Transverse colon (tissue), 4 donors: ENCODE results near the gene AMMECR1. TPM values are rescaled to one million over a fixed set of nuclear protein-coding genes. Genes with fewer than 3 reads are reported as not detected.
"Not testable (repeated sequence)": the region's sequence is repeated elsewhere in the genome, so short reads cannot be mapped to it uniquely, and the experiment has no call there.

Experiments used
- DNase-seq: peaks from one replicate; pipeline ENCODE4 v3.0.0-alpha.2; 2019
- H3K27ac ChIP-seq, 4 donors: fragments of 200-600 bp; sonication (generic); 2 replicates each; pipeline ENCODE4 v1.5.1; 2016 to 2018; ENCODE audit warnings: inconsistent platforms in 4 of 4
- H3K27me3 ChIP-seq: fragments of 200-600 bp; sonication (generic); 2 replicates; pipeline ENCODE4 v1.5.1; 2017; ENCODE audit warnings: inconsistent platforms
- H3K36me3 ChIP-seq, 4 donors: fragments of 200-600 bp; sonication (generic); 2 replicates each; pipeline ENCODE4 v1.5.1; 2017 to 2019; ENCODE audit warnings: inconsistent platforms in 4 of 4
- H3K4me1 ChIP-seq, 4 donors: fragments of 200-600 bp; sonication (generic); 2 replicates each; pipeline ENCODE4 v1.5.1; 2017 to 2020; ENCODE audit warnings: inconsistent platforms in 4 of 4
- H3K4me3 ChIP-seq, 4 donors: fragments of 200-600 bp; sonication (generic); 1 replicate in 1 of 4; 2 replicates in 3 of 4; pipeline versions ENCODE4 v1.5.1 to v1.6.1; 2017 to 2019; ENCODE audit warnings: inconsistent platforms in 4 of 4
- H3K9me3 ChIP-seq, 2 donors: fragments of 200-600 bp; sonication (generic); 2 replicates each; pipeline ENCODE4 v1.5.1; 2017 to 2019; ENCODE audit warnings: inconsistent platforms in 2 of 2
- EP300 ChIP-seq: sonication (generic); formaldehyde crosslinking; IDR thresholded peaks from one replicate; pipeline ENCODE4 v1.6.1; 2017; ENCODE audit warnings: antibody characterized with exemption, low read depth
- POLR2A ChIP-seq: fragments of 450-650 bp; IDR thresholded peaks from one replicate; pipeline ENCODE4 v1.6.1; 2016; ENCODE audit warnings: antibody characterized with exemption, mild to moderate bottlenecking, moderate library complexity
- POLR2AphosphoS5 ChIP-seq, 3 donors: sonication (generic); formaldehyde crosslinking; IDR thresholded peaks; one replicate each; pipeline ENCODE4 v1.6.1; 2016; ENCODE audit warnings: antibody characterized with exemption in 3 of 3
- WGBS, 2 donors: methylation state at CpG; one replicate each; pipeline ENCODE4 v1.1.5; 2018; ENCODE audit warnings: low coverage in 1 of 2; 5-methylcytosine and 5-hydroxymethylcytosine counted together
- in situ Hi-C, 4 donors: fragments of 200-750 bp; cut with MboI; loops; one replicate each; pipeline versions ENCODE4 v1.15.0 to v1.15.1; 2017; ENCODE audit warnings: low sequenced_read_pairs in 3 of 4, low pct_ligation_motif_present in 1 of 4, low pct_unique_long_range_greater_than_20kb in 1 of 4
- intact Hi-C: fragments of 100-400 bp; cut with DNase I; formaldehyde crosslinking; loops from one replicate; pipeline ENCODE4 v1.15.1; 2023; ENCODE audit warnings: low total_unique reads
- total RNA-seq, 4 donors: library from RNA; depleted of rRNA; stranded (reverse); fragments of >200 nt; gene quantifications; one replicate each; pipeline ENCODE4 v1.1.0, GENCODE V29; 2016
- TF ChIP-seq, protein P1 (sequence below), 5 experiments: fragments of 200-600 bp in 3 of 5; fragments of 450-650 bp in 2 of 5; sonication (generic) in 3 of 5; IDR thresholded peaks; 1 replicate in 2 of 5; 2 replicates in 3 of 5; pipeline ENCODE4 v1.5.1; 2016 to 2017; ENCODE audit warnings: antibody characterized with exemption in 5 of 5, inconsistent platforms in 3 of 5, mild to moderate bottlenecking in 2 of 5, moderate library complexity in 1 of 5

Gene AMMECR1
- total RNA-seq, 4 donors from 2014 or later = 2.6 to 15.3 (median 8.6) TPM

DNA sequence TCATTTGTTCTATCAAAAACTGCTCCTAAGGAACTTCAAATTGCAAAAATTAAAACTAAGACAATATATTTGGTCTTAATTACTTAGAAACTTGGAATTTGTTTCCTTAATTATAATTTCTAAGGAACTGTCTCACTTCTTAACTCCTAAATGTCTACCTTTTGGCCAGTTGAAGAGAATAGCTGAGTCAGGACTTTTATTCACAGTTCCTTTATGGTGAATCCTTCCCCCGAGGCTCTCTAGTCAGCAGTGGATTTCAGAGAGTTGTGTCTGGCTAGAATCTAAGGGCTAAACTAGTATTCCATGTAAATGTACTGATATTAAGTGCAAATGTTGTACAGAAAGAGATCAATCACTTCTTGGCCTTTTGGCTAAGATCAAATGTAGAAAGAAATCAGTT, 69.3 kb downstream of the AMMECR1 start:
- in situ Hi-C loops (no loop called here), intact Hi-C loops (no loop called here)
- TF ChIP-seq EP300 = no peak
- TF ChIP-seq, protein P1, sequence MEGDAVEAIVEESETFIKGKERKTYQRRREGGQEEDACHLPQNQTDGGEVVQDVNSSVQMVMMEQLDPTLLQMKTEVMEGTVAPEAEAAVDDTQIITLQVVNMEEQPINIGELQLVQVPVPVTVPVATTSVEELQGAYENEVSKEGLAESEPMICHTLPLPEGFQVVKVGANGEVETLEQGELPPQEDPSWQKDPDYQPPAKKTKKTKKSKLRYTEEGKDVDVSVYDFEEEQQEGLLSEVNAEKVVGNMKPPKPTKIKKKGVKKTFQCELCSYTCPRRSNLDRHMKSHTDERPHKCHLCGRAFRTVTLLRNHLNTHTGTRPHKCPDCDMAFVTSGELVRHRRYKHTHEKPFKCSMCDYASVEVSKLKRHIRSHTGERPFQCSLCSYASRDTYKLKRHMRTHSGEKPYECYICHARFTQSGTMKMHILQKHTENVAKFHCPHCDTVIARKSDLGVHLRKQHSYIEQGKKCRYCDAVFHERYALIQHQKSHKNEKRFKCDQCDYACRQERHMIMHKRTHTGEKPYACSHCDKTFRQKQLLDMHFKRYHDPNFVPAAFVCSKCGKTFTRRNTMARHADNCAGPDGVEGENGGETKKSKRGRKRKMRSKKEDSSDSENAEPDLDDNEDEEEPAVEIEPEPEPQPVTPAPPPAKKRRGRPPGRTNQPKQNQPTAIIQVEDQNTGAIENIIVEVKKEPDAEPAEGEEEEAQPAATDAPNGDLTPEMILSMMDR (IDR thresholded peaks at IDR 0.05) = no peak
- TF ChIP-seq POLR2A = no peak
- no peaks in the 10 kb centered on the region for H3K9me3 ChIP-seq
- no peaks in the 10 kb centered on the region for H3K27me3 ChIP-seq
- DNase-seq = no peak
- no peak overlapping the region for H3K4me3 ChIP-seq
- no peak overlapping the region for H3K27ac ChIP-seq
- WGBS, 2 donors = 69 to 80% methylated on average over 1 of the region's 1 CpG
- H3K36me3 ChIP-seq = no peaks in the 10 kb centered on the region
- H3K4me1 ChIP-seq = no peaks in the 10 kb centered on the region

DNA sequence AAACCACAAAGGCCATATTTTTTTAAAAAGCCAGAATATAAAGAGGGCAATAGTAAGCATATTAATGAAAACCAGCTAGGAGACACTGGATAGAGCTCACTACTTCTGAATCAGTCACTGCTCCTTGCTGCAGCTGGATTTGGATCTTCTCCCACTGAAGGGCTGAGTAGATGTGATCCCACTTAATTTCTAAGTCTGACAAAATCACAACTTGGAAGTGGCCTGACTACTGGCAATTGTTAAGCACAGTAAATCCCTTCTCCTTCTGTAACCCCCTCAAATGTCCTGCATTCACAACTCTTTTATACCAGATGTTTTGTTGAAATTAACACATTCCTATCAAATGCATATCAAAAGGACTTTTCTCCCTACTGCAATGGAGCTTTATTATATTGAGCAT, 72.9 kb downstream of the AMMECR1 start:
- Histone ChIP-seq H3K27ac (no peak overlapping the region), H3K27me3 (no peaks in the 10 kb centered on the region), H3K4me1 (no peaks in the 10 kb centered on the region), H3K9me3 (no peaks in the 10 kb centered on the region), H3K4me3 (no peak overlapping the region), H3K36me3 (no peaks in the 10 kb centered on the region)
- intact Hi-C loops = no loop called here
- no peak for TF ChIP-seq EP300
- TF ChIP-seq POLR2AphosphoS5 (IDR thresholded peaks at IDR 0.05) = no peak
- TF ChIP-seq POLR2A = no peak
- TF ChIP-seq, protein P1 (IDR thresholded peaks at IDR 0.05) = no peak
- in situ Hi-C loops = no loop called here
- no peak for DNase-seq

DNA sequence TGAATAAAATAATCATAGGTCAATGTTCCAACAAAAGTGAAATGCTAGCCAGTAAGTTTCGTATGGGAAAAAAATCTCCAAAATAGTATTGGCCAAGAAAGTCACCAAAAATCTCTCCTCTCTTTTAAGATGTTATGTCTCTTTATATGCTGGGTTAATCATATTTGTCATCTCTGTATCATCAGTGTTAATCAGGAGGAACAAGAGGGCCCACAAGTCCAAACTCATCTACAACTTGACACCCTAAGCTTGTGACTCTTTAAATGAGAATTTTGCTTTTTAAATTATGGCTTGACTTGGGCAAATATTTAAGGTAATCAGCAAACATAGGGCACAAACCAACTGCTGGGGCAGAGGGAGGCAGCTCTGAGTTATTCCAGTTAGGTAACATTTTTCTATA, 75.5 kb downstream of the AMMECR1 start:
- H3K4me1 ChIP-seq = no peaks in the 10 kb centered on the region
- no peak overlapping the region for H3K27ac ChIP-seq
- intact Hi-C loops (no loop called here), in situ Hi-C loops (no loop called here)
- H3K36me3 ChIP-seq = no peaks in the 10 kb centered on the region
- no peak for DNase-seq
- H3K9me3 ChIP-seq = no peaks in the 10 kb centered on the region
- TF ChIP-seq POLR2AphosphoS5 (IDR thresholded peaks at IDR 0.05) (no peak), POLR2A (no peak), EP300 (no peak)
- TF ChIP-seq, protein P1 (IDR thresholded peaks at IDR 0.05) = no peak
- WGBS, 2 donors = 71 to 92% methylated on average over 1 of the region's 1 CpG
- H3K27me3 ChIP-seq = no peaks in the 10 kb centered on the region
- H3K4me3 ChIP-seq = no peak overlapping the region

DNA sequence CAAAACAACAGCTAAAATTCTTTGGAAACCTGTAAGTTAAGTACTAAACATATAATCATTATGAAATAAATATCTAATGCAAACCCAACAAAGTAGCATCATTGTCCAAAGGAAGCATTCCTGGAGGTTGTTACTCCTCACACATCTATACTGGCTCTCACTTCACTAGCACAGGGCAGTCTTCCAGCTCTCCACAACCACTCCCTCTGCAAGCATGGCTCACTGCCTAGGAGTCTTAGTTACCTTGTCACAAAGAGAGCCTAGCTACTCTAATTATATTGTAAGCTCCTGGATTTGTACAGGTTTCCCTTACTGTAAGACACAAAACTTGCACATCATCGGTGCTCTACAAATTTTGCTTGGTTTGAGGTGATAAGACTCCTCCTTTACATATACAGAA, 76.1 kb downstream of the AMMECR1 start:
- no peaks in the 10 kb centered on the region for H3K36me3 ChIP-seq
- peak; percentile 11 for DNase-seq
- no peaks in the 10 kb centered on the region for H3K9me3 ChIP-seq
- intact Hi-C loops = no loop called here
- TF ChIP-seq POLR2A = no peak
- no peak for TF ChIP-seq POLR2AphosphoS5 (IDR thresholded peaks at IDR 0.05)
- TF ChIP-seq, protein P1 (IDR thresholded peaks at IDR 0.05) = no peak
- no peak for TF ChIP-seq EP300
- 62% methylated on average over 1 of the region's 1 CpG; no CpG with 5 or more reads in 1 of the 2 donors for WGBS, 2 donors
- H3K27me3 ChIP-seq = no peaks in the 10 kb centered on the region
- H3K4me1 ChIP-seq = no peaks in the 10 kb centered on the region
- no peak overlapping the region for H3K27ac ChIP-seq
- in situ Hi-C loops = no loop called here
- H3K4me3 ChIP-seq = no peak overlapping the region

DNA sequence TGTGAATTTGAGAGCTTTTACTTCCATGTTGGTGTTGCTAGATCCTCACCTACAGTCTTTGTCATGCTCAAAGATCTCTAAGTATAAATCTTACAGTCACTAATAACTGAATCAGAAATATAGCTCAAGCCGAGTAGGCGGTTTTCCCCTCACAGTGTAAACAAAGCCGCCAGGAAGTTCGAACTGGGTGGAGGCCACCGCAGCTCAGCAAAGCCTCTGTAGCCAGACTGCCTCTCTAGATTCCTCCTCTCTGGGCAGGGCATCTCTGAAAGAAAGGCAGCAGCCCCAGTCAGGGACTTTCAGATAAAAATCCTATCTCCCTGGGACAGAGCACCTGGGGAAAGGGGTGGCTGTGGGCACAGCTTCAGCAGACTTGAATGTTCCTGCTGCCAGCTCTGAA, 79.6 kb downstream of the AMMECR1 start:
- H3K9me3 ChIP-seq, H3K4me1 ChIP-seq, intact Hi-C loops, H3K4me3 ChIP-seq, H3K27me3 ChIP-seq, in situ Hi-C loops, H3K27ac ChIP-seq, H3K36me3 ChIP-seq: not testable (repeated sequence)
- WGBS, 2 donors = 77% methylated on average over 5 of the region's 5 CpGs; no CpG with 5 or more reads in 1 of the 2 donors
- peak; percentile 10 for DNase-seq

DNA sequence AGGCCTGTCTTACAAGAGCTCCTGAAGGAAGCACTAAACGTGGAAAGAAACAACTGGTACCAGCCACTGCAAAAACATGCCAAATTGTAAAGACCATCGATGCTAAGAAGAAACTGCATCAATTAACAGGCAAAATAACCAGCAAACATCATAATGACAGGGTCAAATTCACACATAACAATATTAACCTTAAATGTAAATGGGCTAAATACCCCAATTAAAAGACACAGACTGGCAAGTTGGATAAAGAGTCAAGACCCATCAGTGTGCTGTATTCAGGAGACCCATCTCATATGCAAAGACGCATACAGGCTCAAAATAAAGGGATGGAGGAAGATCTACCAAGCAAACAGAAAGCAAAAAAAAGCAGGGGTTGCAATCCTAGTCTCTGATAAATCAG, 86.4 kb downstream of the AMMECR1 start:
- H3K9me3 ChIP-seq, intact Hi-C loops, H3K27ac ChIP-seq, H3K4me1 ChIP-seq, H3K36me3 ChIP-seq, DNase-seq, H3K27me3 ChIP-seq, in situ Hi-C loops, H3K4me3 ChIP-seq: not testable (repeated sequence)
- 72 to 100% methylated on average over 1 to 3 of the region's 3 CpGs for WGBS, 2 donors

DNA sequence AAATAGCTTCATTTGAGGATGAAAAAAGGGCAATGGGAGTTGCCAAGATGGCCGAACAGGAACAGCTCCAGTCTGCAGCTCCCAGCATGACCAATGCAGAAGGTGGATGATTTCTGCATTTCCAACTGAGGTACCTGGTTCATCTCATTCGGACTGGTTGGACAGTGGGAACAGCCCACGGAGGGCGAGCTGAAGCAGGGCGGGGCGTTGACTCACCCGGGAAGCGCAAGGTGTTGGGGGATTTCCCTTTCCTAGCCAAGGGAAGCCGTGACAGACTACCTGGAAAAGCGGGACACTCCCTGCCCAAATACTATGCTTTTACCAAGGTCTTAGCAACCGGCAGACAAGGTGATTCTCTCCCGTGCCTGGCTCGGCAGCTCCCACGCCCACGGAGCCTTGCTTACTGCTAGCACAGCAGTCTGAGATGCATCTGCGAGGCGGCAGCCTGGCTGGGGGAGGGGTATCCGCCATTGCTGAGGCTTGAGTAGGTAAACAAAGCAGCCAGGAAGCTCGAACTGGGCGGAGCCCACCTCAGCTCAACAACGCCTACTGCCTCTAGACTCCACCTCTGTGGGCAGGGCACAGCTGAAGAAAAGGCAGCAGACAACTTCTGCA, 88.3 kb downstream of the AMMECR1 start:
- DNase-seq = peak; percentile 74
- H3K27me3 ChIP-seq, H3K9me3 ChIP-seq, in situ Hi-C loops, H3K4me1 ChIP-seq, H3K36me3 ChIP-seq, intact Hi-C loops: not testable (repeated sequence)
- H3K27ac ChIP-seq = peak overlapping the region; percentile 48 to 73 (median 65)
- H3K4me3 ChIP-seq = peak overlapping the region in 3 of 4 donors; percentile 27 to 44 (median 30)
- 65% methylated on average over 21 of the region's 21 CpGs; no CpG with 5 or more reads in 1 of the 2 donors for WGBS, 2 donors
